Measurements from ENCODE around the gene CIAO2A.
"Not testable (repeated sequence)": the region's sequence is repeated elsewhere in the genome, so short reads cannot be mapped to it uniquely, and the experiment has no call there.

The CIAO2A gene

DNA sequence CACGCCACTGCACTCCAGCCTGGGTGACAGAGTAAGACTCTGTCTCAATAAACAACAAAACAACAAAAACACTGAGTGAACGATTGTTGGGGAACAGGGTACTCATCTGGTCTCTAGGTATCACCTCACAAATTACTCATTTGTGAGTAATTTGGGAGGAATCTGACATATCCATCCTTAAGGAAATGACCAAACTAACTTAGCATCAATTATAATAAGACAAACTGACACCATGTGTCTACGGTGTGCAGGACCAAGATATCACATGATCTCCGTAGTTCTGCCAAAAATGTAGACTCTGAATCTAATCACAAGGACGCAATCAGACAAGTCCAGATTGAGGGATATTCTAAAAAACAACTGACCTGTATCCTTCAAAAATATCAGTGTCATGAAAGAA is 35.4 kb downstream of the CIAO2A start:
- DNase-seq (ENCODE audit: low read depth), result no peak
- no peak overlapping the region for H3K4me3 ChIP-seq (ENCODE audit: low read depth, low read length)
- TF ChIP-seq CTCF (IDR thresholded peaks at IDR 0.05; ENCODE audit: low read depth, low read length, missing control alignments), result no peak

DNA sequence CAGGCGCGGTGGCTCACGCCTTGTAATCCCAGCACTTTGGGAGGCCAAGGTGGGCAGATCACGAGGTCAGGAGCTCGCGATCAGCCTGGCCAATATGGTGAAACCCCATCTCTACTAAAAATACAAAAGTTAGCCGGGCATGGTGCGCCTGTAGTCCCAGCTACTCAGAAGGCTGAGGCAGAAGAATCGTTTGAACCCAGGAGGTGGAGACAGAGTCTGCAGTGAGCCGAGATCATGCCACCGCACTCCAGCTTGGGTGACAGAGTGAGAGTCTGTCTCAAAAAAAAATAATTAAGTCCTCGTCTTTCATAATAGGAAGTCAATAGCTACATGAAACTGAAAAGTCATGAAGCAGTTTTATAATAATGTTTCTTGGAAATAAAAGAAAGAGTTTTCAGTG is 40.0 kb downstream of the CIAO2A start:
- not testable (repeated sequence) for DNase-seq (ENCODE audit: low read depth); H3K4me3 ChIP-seq (ENCODE audit: low read depth, low read length)

- DNase-seq (ENCODE audit: low read depth), result no peak
- H3K4me3 ChIP-seq (ENCODE audit: low read depth, low read length), result no peak overlapping the region
- TF ChIP-seq CTCF (IDR thresholded peaks at IDR 0.05; ENCODE audit: low read depth, low read length, missing control alignments), result no peak
Measured at GRCh38 chr15:64052925-64053491, 40.6 kb downstream of the CIAO2A start.

DNA sequence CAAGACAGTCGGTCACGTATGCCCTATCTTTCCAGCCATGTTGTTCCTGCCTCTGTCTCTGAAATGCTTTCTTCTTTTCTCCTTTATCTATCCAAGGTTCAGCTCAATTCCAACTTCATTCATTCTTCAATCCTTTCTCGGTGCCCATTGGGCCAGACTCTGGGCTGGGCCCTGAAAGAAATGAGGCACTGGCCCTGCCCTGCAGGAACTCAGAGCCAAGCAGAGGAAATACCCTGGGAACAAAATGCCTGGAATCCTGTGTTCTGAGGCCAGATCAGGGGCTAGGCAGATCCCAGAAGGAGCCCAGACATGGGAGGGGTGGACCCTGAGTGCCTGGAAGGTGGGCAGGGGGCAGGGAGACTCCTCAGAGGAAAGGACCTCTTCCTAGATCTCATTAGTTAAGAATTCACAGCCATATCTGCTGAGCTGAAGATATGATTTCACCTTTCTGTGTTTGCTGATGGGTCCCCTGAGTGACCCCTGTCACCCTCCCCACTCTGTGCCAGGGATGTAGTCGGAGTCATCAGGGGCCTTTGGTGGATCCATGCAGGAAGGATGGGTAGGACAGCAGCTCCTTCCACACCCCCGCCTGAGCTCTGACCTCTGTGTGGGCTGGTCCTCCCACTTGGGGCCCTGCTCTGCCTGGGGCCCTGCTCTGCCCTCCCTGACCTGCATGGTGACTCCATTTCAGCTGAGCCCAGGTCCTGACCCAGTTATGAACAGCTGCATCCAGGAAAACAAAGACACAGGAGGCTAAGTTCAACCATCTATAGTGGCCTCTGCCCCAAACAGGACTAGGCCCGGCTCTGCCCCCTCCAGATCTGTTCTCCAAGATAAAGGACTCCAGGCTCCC is 42.0 kb downstream of the CIAO2A start:
- no peak overlapping the region for H3K4me3 ChIP-seq (ENCODE audit: low read depth, low read length)
- no peak for TF ChIP-seq CTCF (IDR thresholded peaks at IDR 0.05; ENCODE audit: low read depth, low read length, missing control alignments)
- no peak for DNase-seq (ENCODE audit: low read depth)

- no peak for DNase-seq (ENCODE audit: low read depth)
- H3K4me3 ChIP-seq (ENCODE audit: low read depth, low read length), result no peak overlapping the region
- no peak for TF ChIP-seq CTCF (IDR thresholded peaks at IDR 0.05; ENCODE audit: low read depth, low read length, missing control alignments)
Measured at GRCh38 chr15:64051093-64051402, 42.6 kb downstream of the CIAO2A start.

DNA sequence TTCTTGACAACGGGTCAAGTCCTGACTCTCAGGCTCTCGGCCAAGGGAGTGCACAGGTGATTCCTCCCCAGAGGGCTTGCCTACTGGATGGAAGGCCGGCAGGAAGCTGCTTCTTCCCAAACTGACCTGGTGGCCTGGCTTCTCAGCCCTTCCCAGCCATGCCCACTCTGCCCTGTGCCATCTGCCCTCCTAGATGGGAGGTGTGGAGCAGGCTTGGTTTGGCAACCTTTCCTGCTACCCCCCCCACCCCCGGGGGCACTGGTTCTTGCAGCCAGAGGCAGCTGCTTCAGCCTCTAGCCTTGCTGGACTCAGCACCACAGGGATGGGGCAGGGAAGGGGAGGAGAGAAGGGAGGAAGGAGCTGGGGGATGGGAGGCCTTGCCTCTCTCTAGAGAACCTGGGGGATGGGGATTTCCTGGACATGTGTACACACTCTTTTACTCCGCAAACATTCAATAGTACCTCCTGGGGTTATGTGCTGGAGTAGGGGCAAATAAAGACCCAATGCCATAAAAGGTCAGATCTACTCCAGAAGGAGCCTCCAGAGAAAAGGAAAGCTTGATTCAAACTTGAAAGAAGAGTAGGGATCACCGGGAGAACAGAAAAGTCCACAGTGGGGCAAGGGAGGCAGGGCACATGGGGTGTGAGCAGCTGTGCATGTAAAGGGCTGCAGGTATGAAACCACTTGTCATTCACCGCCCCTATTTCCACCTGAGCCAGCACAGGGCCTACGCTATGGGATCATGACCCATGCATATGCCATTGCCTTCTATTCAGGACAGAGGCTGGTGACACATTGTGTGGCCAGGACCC is 43.2 kb downstream of the CIAO2A start:
- H3K4me3 ChIP-seq (ENCODE audit: low read depth, low read length), result no peak overlapping the region
- no peak for TF ChIP-seq CTCF (IDR thresholded peaks at IDR 0.05; ENCODE audit: low read depth, low read length, missing control alignments)
- no peak for DNase-seq (ENCODE audit: low read depth)

DNA sequence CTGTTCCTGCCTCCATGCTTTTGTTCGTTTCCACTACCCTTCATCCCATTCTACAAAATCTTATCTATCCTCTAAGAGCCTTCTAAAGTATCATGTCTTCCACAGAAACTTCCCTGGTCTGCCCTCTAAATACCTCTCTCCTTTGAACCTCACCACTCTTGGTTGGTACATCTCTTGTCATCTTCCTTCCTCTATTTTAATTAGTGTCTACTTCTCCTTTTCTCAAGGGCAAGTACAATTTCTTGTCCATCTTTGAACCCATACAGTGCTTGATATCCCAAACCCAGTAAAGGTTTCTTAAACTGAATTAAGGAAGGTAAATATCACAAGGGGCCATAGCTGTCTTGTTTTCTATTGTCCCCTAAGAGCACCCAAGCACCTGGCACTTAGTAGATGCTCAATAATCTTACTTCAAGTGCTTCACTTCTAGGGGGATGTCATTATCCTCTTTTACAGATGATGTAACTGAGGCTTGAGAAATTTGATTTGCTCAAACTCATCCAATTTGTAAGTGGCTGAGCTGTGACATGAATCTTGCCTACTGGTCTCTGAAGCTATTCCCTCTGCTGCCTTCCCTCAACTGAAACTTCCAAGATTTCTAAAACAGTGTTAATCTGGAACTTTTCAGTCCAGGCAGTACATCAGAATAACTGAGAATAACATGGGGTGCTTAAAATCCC is 44.7 kb downstream of the CIAO2A start:
- H3K4me3 ChIP-seq (ENCODE audit: low read depth, low read length), result no peak overlapping the region
- DNase-seq (ENCODE audit: low read depth), result no peak
- no peak for TF ChIP-seq CTCF (IDR thresholded peaks at IDR 0.05; ENCODE audit: low read depth, low read length, missing control alignments)
